ENCODE data around the gene LGALS9. TPM values are rescaled to one million over a fixed set of nuclear protein-coding genes. Genes with fewer than 3 reads are reported as not detected.
A peak's percentile ranks its signal among the peaks of the same experiment; 100 is the strongest.

LGALS9 gene
- total RNA-seq (2014; rRNA removed; shearing (Covaris generic)), result 1.3 and 3.2 TPM in 2 replicates
- polyA plus RNA-seq (2016; fragmentation: Nextera tagmentation; extraction: Ambion mirVana), result 1.8 and 4.1 TPM in 2 replicates

GRCh38 chr17:27630607-27631410, at the start of gene LGALS9:
Gene LGALS9 (plus strand): TSS chr17:27631188. CDS start chr17:27631266, 78 bp downstream.
- Histone ChIP-seq H4K20me1 (ENCODE audit: insufficient read depth) (no peaks in the 10 kb centered on the region), H3K4me1 (ENCODE audit: insufficient read depth) (peaks cover 17% of the 10 kb centered on the region), H3K9me3 (ENCODE audit: low read depth) (no peaks in the 10 kb centered on the region), H3K36me3 (ENCODE audit: low read depth) (no peaks in the 10 kb centered on the region), H3K27me3 (replicated peaks; ENCODE audit: insufficient read depth) (no peaks in the 10 kb centered on the region), H3F3A (ENCODE audit: insufficient read depth) (peaks cover 8% of the 10 kb centered on the region; the same call in 1 of the 2 replicates), H3K4me3 (peak within 1 kb of the TSS; percentile 40; the same call in 1 of the 2 replicates), H3K9me2 (ENCODE audit: insufficient read depth) (no peaks in the 10 kb centered on the region), H2AFZ (0 out of 2 replicates have a peak within 1 kb of the TSS, but pooled peaks have one; percentile 25), H3K4me2 (ENCODE audit: unreplicated experiment) (peak within 1 kb of the TSS; percentile 47), H3K27ac (no peak within 1 kb of the TSS), H3K9ac (no peak within 1 kb of the TSS), H3K79me2 (ENCODE audit: insufficient read depth) (no peaks in the 10 kb centered on the region)
- in situ Hi-C loops (cut with MboI), result loop anchor here (25.0 kb wide), 1 partner anchor 94 kb away; no protein-coding TSS in a partner anchor
- peak; percentile 57 for DNase-seq
- TF ChIP-seq EZH2 (IDR thresholded peaks at IDR 0.05; ENCODE audit: insufficient read depth, poor library complexity, severe bottlenecking) (no peak), EZH2phosphoT487 (IDR thresholded peaks at IDR 0.05; ENCODE audit: insufficient read depth, low read depth) (no peak)
- WGBS, 2 experiments (ENCODE audit: low coverage in 1 of 2, low lambda C conversion rate in 2 of 2, missing lambda C conversion rate in 2 of 2), result 34 to 50% methylated on average over 10 of the region's 10 CpGs

GRCh38 chr17:27582696-27583095, 48.3 kb upstream of the LGALS9 start:
- H3K9me2 ChIP-seq (ENCODE audit: insufficient read depth), result no peaks in the 10 kb centered on the region
- H3K27ac ChIP-seq, result no peak overlapping the region
- no peak overlapping the region for H2AFZ ChIP-seq
- no peaks in the 10 kb centered on the region for H3K27me3 ChIP-seq (replicated peaks; ENCODE audit: insufficient read depth)
- no peak for DNase-seq
- H3K9ac ChIP-seq, result no peak overlapping the region
- TF ChIP-seq EZH2 (IDR thresholded peaks at IDR 0.05; ENCODE audit: insufficient read depth, poor library complexity, severe bottlenecking), result no peak
- TF ChIP-seq EZH2phosphoT487 (IDR thresholded peaks at IDR 0.05; ENCODE audit: insufficient read depth, low read depth), result no peak
- H3F3A ChIP-seq (ENCODE audit: insufficient read depth), result 0 out of 2 replicates have a peak, but pooled peaks cover 3% of the 10 kb centered on the region
- WGBS, 2 experiments (ENCODE audit: low coverage in 1 of 2, low lambda C conversion rate in 2 of 2, missing lambda C conversion rate in 2 of 2), result 87 to 91% methylated on average over 8 to 14 of the region's 18 CpGs
- H3K4me2 ChIP-seq (ENCODE audit: unreplicated experiment), result no peak overlapping the region
- H4K20me1 ChIP-seq (ENCODE audit: insufficient read depth), result no peaks in the 10 kb centered on the region
- H3K4me3 ChIP-seq, result no peak overlapping the region
- in situ Hi-C loops (cut with MboI), result no loop called here
- no peaks in the 10 kb centered on the region for H3K79me2 ChIP-seq (ENCODE audit: insufficient read depth)
- H3K36me3 ChIP-seq (ENCODE audit: low read depth), result no peaks in the 10 kb centered on the region
- H3K4me1 ChIP-seq (ENCODE audit: insufficient read depth), result peaks cover 18% of the 10 kb centered on the region
- H3K9me3 ChIP-seq (ENCODE audit: low read depth), result no peaks in the 10 kb centered on the region

GRCh38 chr17:27585153-27585681, 45.8 kb upstream of the LGALS9 start:
- no peaks in the 10 kb centered on the region for H3K36me3 ChIP-seq (ENCODE audit: low read depth)
- H3K9me2 ChIP-seq (ENCODE audit: insufficient read depth), result no peaks in the 10 kb centered on the region
- H3K79me2 ChIP-seq (ENCODE audit: insufficient read depth), result no peaks in the 10 kb centered on the region
- H3K27ac ChIP-seq, result no peak overlapping the region
- in situ Hi-C loops (cut with MboI), result no loop called here
- H4K20me1 ChIP-seq (ENCODE audit: insufficient read depth), result no peaks in the 10 kb centered on the region
- peaks cover 17% of the 10 kb centered on the region for H3K4me1 ChIP-seq (ENCODE audit: insufficient read depth)
- TF ChIP-seq EZH2 (IDR thresholded peaks at IDR 0.05; ENCODE audit: insufficient read depth, poor library complexity, severe bottlenecking) (no peak), EZH2phosphoT487 (IDR thresholded peaks at IDR 0.05; ENCODE audit: insufficient read depth, low read depth) (no peak)
- no peak overlapping the region for H3K4me3 ChIP-seq
- H3K9ac ChIP-seq, result no peak overlapping the region
- DNase-seq, result no peak
- H3K27me3 ChIP-seq (replicated peaks; ENCODE audit: insufficient read depth), result no peaks in the 10 kb centered on the region
- no peaks in the 10 kb centered on the region for H3F3A ChIP-seq (ENCODE audit: insufficient read depth)
- H2AFZ ChIP-seq, result no peak overlapping the region
- WGBS, 2 experiments (ENCODE audit: low coverage in 1 of 2, low lambda C conversion rate in 2 of 2, missing lambda C conversion rate in 2 of 2), result 64 to 70% methylated on average over 9 of the region's 9 CpGs
- no peaks in the 10 kb centered on the region for H3K9me3 ChIP-seq (ENCODE audit: low read depth)
- no peak overlapping the region for H3K4me2 ChIP-seq (ENCODE audit: unreplicated experiment)

- no peaks in the 10 kb centered on the region for H3K9me3 ChIP-seq (ENCODE audit: low read depth)
- no peak overlapping the region for H3K4me3 ChIP-seq
- no peaks in the 10 kb centered on the region for H3F3A ChIP-seq (ENCODE audit: insufficient read depth)
- no peaks in the 10 kb centered on the region for H3K9me2 ChIP-seq (ENCODE audit: insufficient read depth)
- H2AFZ ChIP-seq, result no peak overlapping the region
- no peaks in the 10 kb centered on the region for H3K79me2 ChIP-seq (ENCODE audit: insufficient read depth)
- no peaks in the 10 kb centered on the region for H4K20me1 ChIP-seq (ENCODE audit: insufficient read depth)
- no peaks in the 10 kb centered on the region for H3K36me3 ChIP-seq (ENCODE audit: low read depth)
- H3K4me2 ChIP-seq (ENCODE audit: unreplicated experiment), result peak overlapping the region; percentile 50
- DNase-seq, result no peak
- in situ Hi-C loops (cut with MboI), result no loop called here
- WGBS, 2 experiments (ENCODE audit: low coverage in 1 of 2, low lambda C conversion rate in 2 of 2, missing lambda C conversion rate in 2 of 2), result 30 to 52% methylated on average over 5 of the region's 5 CpGs
- peak overlapping the region; percentile 63; the same call in 1 of the 2 replicates for H3K9ac ChIP-seq
- peak overlapping the region; percentile 78 for H3K27ac ChIP-seq
- peaks cover 17% of the 10 kb centered on the region for H3K4me1 ChIP-seq (ENCODE audit: insufficient read depth)
- no peak for TF ChIP-seq EZH2 (IDR thresholded peaks at IDR 0.05; ENCODE audit: insufficient read depth, poor library complexity, severe bottlenecking)
- TF ChIP-seq EZH2phosphoT487 (IDR thresholded peaks at IDR 0.05; ENCODE audit: insufficient read depth, low read depth), result no peak
- H3K27me3 ChIP-seq (replicated peaks; ENCODE audit: insufficient read depth), result no peaks in the 10 kb centered on the region
Measured at GRCh38 chr17:27585792-27586191, 45.2 kb upstream of the LGALS9 start.
